NCI-H2227 (cell line): ENCODE results near the gene POU3F1.
A peak's percentile ranks its signal among the peaks of the same experiment; 100 is the strongest.

ENCODE experiments used
- DNase-seq: peaks from one replicate; lab custom pipeline; 2025; ENCODE audit not compliant: unreplicated experiment; lab: John Stamatoyannopoulos, UW

The POU3F1 gene

DNA sequence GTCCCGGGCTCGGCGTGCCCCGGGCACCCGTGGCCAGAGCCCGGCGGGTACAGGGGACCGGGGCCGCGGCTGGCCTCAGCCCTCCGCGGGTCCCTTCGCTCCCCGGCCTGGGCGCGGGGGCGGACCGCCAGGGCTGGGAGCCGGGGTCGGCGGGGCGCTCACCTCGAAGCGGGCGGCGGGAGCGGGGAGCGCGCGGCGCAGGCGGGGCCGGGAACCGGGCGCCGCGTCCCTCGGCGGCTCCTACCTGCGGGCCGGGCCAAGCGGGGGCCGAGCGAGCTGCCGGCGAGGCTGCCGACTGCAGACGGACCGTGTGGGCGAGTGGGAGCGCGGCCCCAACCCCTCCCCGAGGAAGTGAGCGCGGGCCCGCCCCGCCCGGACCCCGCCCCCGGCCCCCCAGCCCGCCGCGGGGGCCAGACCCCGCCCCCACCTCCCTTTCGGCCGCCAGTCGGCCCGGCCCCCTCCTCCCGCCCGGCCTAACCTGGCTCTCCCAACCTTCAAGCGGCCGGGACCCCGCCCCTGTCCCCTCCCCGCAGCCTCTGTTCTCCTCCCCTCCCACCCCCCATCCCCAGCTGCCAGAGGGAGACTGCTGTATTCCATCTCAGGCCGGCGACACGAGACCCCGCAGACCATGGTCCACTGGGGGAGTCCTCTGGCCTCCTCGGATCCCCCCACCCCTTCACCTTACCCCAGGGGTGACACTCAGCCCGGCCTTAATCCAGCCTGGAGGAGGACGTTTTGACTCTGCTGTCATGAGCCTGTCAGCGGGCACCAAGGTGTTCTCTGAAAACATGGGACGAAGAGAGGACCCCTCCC lies 41.2 kb downstream of the POU3F1 start, which contains the start of gene FHL3:
FHL3 (minus strand) TSS at position 320 of the 813 bp plus-strand sequence. CDS start 6,102 bp downstream, outside the sequence.
- peak; percentile 81 for DNase-seq

GRCh38 chr1:38004284-38005108 lies 42.1 kb downstream of the POU3F1 start:
- no peak for DNase-seq

DNA sequence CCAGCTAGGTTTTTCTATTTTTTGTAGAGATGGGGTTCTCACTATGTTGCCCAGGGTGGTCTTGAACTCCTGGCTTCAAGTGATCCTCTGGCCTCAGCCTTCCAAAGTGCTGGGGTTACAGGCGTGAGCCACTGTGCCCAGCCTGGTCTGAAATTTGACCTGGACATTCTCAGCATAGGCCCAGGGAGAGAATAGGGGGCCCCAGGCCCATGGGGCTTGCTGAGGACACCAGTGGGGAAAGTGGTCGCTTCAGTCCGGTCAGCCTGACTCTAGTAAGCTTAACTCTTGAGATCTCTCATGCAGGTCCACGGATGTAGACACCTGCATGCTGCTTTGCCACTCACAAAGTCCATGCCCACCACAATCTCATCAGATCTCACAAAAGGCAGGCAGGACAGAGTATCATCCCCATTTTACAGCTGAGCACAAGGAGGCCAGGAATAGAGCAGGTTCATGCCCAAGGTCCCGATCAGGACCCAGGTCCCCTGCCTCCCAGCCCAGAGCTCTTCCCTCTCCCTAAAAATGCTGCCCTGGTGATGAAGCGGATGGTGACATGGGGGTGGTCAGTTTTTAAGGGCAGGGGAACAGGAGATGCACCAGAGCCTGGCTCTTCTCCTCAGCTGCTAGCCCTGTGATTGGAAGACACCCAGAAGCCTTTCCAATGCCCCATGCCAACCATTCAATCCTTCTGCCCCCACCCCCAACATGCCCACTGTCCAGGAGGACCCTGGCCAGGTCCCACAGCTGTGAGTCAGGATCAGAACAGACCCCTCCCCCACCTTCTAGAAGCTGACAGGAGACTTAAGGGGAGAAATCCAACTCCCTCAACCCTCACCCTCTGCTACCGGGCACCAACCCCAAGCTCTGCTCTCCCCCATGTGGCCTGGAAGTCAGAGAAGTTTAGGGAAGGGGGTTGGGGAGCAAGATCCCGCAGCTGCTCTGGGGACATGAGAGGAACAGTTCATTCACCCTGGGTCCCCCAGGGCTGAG lies 43.0 kb downstream of the POU3F1 start:
- no peak for DNase-seq

DNA sequence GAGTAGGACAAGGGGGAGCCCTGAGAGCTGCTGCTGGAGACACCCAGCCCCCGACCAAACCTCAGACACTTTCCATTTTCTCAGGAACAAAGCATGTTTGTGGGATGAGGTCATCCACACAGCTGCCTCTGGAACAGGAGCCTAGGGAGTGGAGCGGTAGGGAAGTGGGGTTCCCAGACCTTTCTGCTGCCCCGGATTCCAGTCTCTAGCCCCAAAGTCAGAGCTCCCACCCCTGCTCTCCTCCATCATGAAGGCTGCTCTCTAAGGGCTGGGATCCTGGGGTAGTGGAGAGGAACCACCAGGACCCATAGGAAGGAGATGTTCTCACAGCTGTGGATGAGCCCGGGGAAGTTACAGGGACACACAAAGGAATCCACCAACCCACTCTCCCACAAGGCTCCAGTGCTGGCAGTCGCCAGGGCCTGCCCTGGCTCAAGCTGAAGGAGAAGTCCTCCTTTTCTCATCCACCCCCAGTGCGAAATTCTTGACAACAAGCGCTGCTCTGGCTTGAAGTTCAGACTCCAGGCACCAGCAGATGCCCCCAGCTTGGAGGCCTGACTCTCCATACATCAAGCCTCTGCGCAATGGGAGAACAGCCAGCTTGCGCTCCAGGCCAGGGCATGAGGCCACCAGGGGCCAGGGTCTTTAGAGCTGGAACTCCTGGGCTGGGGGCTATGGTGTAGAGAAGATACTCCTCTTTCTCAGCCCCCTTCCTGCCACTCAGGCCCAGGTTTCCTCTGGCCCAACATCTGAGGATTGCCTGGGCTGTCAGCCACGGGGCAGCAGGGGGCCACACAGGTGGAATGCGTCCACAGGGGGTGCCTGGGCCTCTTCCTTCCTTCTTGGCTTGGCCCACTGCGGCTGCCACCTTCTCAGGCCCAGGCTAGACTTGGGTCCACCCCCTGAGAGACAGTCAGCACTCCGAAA lies 45.8 kb downstream of the POU3F1 start:
- DNase-seq, result no peak

GRCh38 chr1:38000233-38000528 lies 46.4 kb downstream of the POU3F1 start:
- no peak for DNase-seq

DNA sequence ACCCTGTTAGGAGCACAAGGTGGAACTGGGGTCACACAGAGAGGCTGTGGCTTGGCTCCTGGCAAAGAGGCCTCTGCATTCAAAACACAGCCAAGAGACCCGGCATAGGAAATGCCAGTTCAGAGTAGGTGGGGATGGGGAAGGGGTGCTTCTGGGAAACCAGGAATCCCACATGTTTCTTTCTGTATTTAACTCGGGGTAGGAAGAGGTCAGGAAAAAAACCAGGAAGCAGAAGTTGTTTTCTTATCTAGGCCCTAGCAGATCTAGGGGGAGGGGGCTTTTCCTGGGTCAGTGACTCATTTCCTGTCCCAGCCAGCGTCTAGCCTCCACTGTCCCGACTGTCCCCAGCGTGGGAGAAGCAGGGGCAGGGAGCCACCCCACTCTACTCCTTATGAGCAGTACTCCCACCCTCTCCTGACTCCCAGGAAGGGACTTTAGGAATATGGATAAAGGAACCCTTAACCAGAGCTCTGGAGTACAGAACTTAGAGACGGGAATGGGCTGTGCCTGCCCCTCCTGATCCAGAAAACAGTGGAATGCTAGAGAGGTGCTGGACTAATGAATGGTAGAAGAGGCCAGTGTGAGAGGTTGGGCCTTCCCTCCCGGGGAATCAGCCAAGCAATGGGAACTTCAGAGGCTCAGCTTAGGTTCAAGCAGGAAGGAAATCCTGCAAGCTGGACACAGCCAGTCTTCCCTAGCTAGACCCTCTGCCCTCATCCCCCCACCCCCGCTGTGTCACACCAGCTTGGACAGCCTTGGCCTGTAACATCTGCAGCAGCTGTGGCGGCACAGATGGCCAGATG lies 47.0 kb downstream of the POU3F1 start:
- DNase-seq, result no peak

GRCh38 chr1:37998913-37999429 lies 47.6 kb downstream of the POU3F1 start:
- DNase-seq, result no peak

GRCh38 chr1:37998089-37998808 lies 48.3 kb downstream of the POU3F1 start:
- no peak for DNase-seq

GRCh38 chr1:37997256-37998088 lies 49.1 kb downstream of the POU3F1 start:
- DNase-seq, result no peak

GRCh38 chr1:37995751-37996345 lies 50.7 kb downstream of the POU3F1 start:
- DNase-seq, result no peak

DNA sequence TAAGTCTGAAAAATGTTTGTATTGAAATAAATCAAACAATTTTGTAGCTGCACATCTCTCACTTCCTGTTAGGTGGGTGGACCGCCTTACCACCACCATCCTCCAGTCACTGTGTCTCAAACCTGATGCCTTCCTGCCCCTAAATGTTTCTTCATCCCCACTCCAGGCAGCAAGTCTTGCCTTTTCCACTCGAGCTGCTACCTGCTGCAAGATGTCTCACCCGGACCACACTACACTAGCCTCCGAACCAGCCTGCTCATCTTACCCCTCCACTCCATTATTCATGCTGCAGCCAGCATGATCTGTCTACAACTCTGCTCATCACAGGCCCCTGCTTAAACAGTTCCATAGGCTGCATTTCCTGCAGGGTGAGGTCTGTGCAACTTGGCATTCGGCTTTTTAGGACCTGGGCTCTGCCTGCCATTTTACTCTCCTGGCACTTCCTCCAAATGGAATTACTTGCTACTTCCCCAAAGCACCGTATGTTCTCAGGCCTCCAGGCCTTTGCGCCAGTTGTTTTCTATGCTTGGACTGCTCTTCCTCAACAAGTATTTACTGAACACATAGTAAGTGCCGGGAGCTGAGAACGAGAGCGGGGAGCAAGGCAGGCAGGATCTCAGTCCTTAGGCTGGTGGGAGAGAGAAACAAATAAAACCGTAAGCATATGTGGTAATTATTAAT lies 51.6 kb downstream of the POU3F1 start:
- no peak for DNase-seq
